IMR-90 (cell line): ENCODE data around the gene YAE1. TPM values are rescaled to one million over a fixed set of nuclear protein-coding genes. Genes with fewer than 3 reads are reported as not detected.

ENCODE experiments used
- ATAC-seq: fragments of 200-7000 bp; cut with Tn5 transposase; 2 replicates; pipeline ENCODE4 v1.9.1; 2020; ENCODE audit warnings: low read depth, mild to moderate bottlenecking, moderate library complexity
- BruUV-seq: library from RNA; stranded (reverse); fragments of 400-500 nt; replicated peaks from 2 replicates; lab custom pipeline; 2021; lab: Mats Ljungman, UMichigan
- CTCF ChIA-PET: fragments of 300-600 bp; formaldehyde crosslinking; extraction: SDS; loops from one replicate; lab custom pipeline; 2021; ENCODE audit warnings: antibody characterized with exemption; lab: Yijun Ruan, JAX
- POLR2A ChIA-PET: fragments of 300-600 bp; sonication (Branson Sonifier 250); formaldehyde crosslinking; loops from one replicate; lab custom pipeline; 2022; ENCODE audit warnings: antibody characterized with exemption; ENCODE audit not compliant: unreplicated experiment; lab: Charles Lee
- DNase-seq: peaks from one replicate; pipeline ENCODE4 v3.0.0; 2013
- H2AFZ ChIP-seq: replicated peaks from 2 replicates; pipeline ENCODE3; 2013; ENCODE audit warnings: low read length, mild to moderate bottlenecking; ENCODE audit not compliant: poor library complexity
- H2AK5ac ChIP-seq: 2 replicates; pipeline ENCODE4 v1.6.1; 2013; ENCODE audit warnings: low read depth, low read length, inconsistent platforms
- H2AK9ac ChIP-seq: replicated peaks from 2 replicates; pipeline ENCODE3; 2013; ENCODE audit warnings: mild to moderate bottlenecking, low read depth, low read length, moderate library complexity; ENCODE audit not compliant: poor library complexity
- H2BK120ac ChIP-seq: 2 replicates; pipeline ENCODE4 v1.6.1; 2013; ENCODE audit warnings: low read depth, low read length, inconsistent platforms
- H2BK15ac ChIP-seq: 3 replicates; pipeline ENCODE4 v1.6.1; 2013; ENCODE audit warnings: low read depth, low read length, inconsistent platforms
- H2BK20ac ChIP-seq: 2 replicates; pipeline ENCODE4 v1.6.1; 2013; ENCODE audit warnings: low read depth, mild to moderate bottlenecking, inconsistent platforms, low read length, moderate library complexity
- H2BK5ac ChIP-seq: 2 replicates; pipeline ENCODE4 v1.6.1; 2013; ENCODE audit warnings: mild to moderate bottlenecking, low read depth, low read length, inconsistent platforms; ENCODE audit not compliant: poor library complexity, severe bottlenecking
- H3K14ac ChIP-seq: replicated peaks from 2 replicates; pipeline ENCODE4 v1.6.1; 2013; ENCODE audit warnings: low read depth, low read length, inconsistent platforms
- H3K18ac ChIP-seq: 2 replicates; pipeline ENCODE4 v1.6.1; 2013; ENCODE audit warnings: low read depth, low read length, control low read depth
- H3K23ac ChIP-seq: 2 replicates; pipeline ENCODE4 v1.6.1; 2013; ENCODE audit warnings: low read depth, low read length, inconsistent platforms
- H3K27ac ChIP-seq: 2 replicates; pipeline ENCODE4 v1.5.1; 2013; ENCODE audit warnings: mild to moderate bottlenecking, control low read depth, low read length; ENCODE audit not compliant: insufficient read depth
- H3K27me3 ChIP-seq: 2 replicates; pipeline ENCODE4 v1.6.1; 2013; ENCODE audit warnings: low read length; ENCODE audit not compliant: control insufficient read depth, insufficient read depth
- H3K36me3 ChIP-seq: 2 replicates; pipeline ENCODE4 v1.6.1; 2013; ENCODE audit warnings: low read length, mixed read lengths; ENCODE audit not compliant: control insufficient read depth, insufficient read depth
- H3K4ac ChIP-seq: 2 replicates; pipeline ENCODE4 v1.6.1; 2013; ENCODE audit warnings: low read depth, low read length, inconsistent platforms
- H3K4me1 ChIP-seq: 2 replicates; pipeline ENCODE4 v1.6.1; 2013; ENCODE audit warnings: low read length, mixed read lengths; ENCODE audit not compliant: control insufficient read depth, insufficient read depth
- H3K4me2 ChIP-seq: 2 replicates; pipeline ENCODE4 v1.6.1; 2013; ENCODE audit warnings: low read depth, mild to moderate bottlenecking, control low read depth, low read length, moderate library complexity
- H3K4me3 ChIP-seq: 2 replicates; pipeline ENCODE4 v1.5.1; 2013; ENCODE audit warnings: low read depth, mild to moderate bottlenecking, control low read depth, low read length, moderate library complexity; ENCODE audit not compliant: insufficient read depth
- H3K56ac ChIP-seq: 2 replicates; pipeline ENCODE4 v1.6.1; 2013; ENCODE audit warnings: low read length, inconsistent platforms; ENCODE audit not compliant: insufficient read depth; ENCODE audit errors: extremely low read depth
- H3K79me1 ChIP-seq, 2 experiments: 2 replicates each; pipeline ENCODE4 v1.6.1; 2013; ENCODE audit warnings: low read length in 2 of 2, inconsistent platforms in 1 of 2, low read depth in 1 of 2
- H3K9ac ChIP-seq: 2 replicates; pipeline ENCODE4 v1.6.1; 2013; ENCODE audit warnings: low read depth, low read length, control low read depth
- H3K9me1 ChIP-seq: 2 replicates; pipeline ENCODE4 v1.6.1; 2013; ENCODE audit warnings: low read length, inconsistent platforms; ENCODE audit not compliant: insufficient read depth
- H3K9me3 ChIP-seq: 2 replicates; pipeline ENCODE4 v1.6.1; 2013; ENCODE audit warnings: low read length; ENCODE audit not compliant: control insufficient read depth, insufficient read depth
- H4K20me1 ChIP-seq: 2 replicates; pipeline ENCODE4 v1.6.1; 2013; ENCODE audit warnings: low read length, inconsistent platforms; ENCODE audit not compliant: insufficient read depth
- H4K5ac ChIP-seq: 2 replicates; pipeline ENCODE4 v1.6.1; 2013; ENCODE audit warnings: mild to moderate bottlenecking, low read depth, low read length, control low read depth
- H4K8ac ChIP-seq, 2 experiments: 2 replicates each; pipeline ENCODE4 v1.6.1; 2013; ENCODE audit warnings: low read depth in 2 of 2, low read length in 2 of 2, control low read depth in 1 of 2, inconsistent platforms in 1 of 2
- H4K91ac ChIP-seq: 2 replicates; pipeline ENCODE4 v1.6.1; 2013; ENCODE audit warnings: low read depth, low read length, inconsistent platforms; ENCODE audit not compliant: insufficient read depth
- BHLHE40 ChIP-seq: fragments of 150-350 bp; IDR thresholded peaks from 2 replicates; pipeline ENCODE4 v1.6.1; 2016; ENCODE audit warnings: mild to moderate bottlenecking, low read depth, low read length
- CEBPB ChIP-seq: IDR thresholded peaks from 2 replicates; pipeline ENCODE4 v1.6.1; 2012; ENCODE audit warnings: low read depth, low read length, improper control_type of control experiment
- CHD1 ChIP-seq: IDR thresholded peaks from 2 replicates; pipeline ENCODE4 v1.6.1; 2012; ENCODE audit warnings: low read depth, low read length, improper control_type of control experiment
- FOS ChIP-seq: fragments of 150-350 bp; IDR thresholded peaks from 2 replicates; pipeline ENCODE4 v1.6.1; 2016; ENCODE audit warnings: low read depth, low read length
- MAFK ChIP-seq: IDR thresholded peaks from 2 replicates; pipeline ENCODE4 v1.6.1; 2012; ENCODE audit warnings: low read depth, low read length, improper control_type of control experiment
- MAZ ChIP-seq: IDR thresholded peaks from 2 replicates; pipeline ENCODE4 v1.6.1; 2012; ENCODE audit warnings: low read depth, mild to moderate bottlenecking, low read length, improper control_type of control experiment, moderate library complexity, borderline replicate concordance
- MXI1 ChIP-seq: IDR thresholded peaks from 2 replicates; pipeline ENCODE4 v1.6.1; 2012; ENCODE audit warnings: low read depth, mild to moderate bottlenecking, low read length, moderate library complexity, borderline replicate concordance
- NFE2L2 ChIP-seq: fragments of 150-350 bp; IDR thresholded peaks from 2 replicates; pipeline ENCODE4 v1.6.1; 2016; ENCODE audit warnings: low read depth, mild to moderate bottlenecking, low read length
- POLR2A ChIP-seq: IDR thresholded peaks from 2 replicates; pipeline ENCODE4 v1.6.1; 2012; ENCODE audit warnings: mild to moderate bottlenecking, low read depth, low read length
- RAD21 ChIP-seq: IDR thresholded peaks from 2 replicates; pipeline ENCODE4 v1.6.1; 2012; ENCODE audit warnings: low read length, improper control_type of control experiment
- RCOR1 ChIP-seq: IDR thresholded peaks from 2 replicates; pipeline ENCODE4 v1.6.1; 2012; ENCODE audit warnings: mild to moderate bottlenecking, low read length, improper control_type of control experiment; ENCODE audit not compliant: insufficient replicate concordance
- RFX5 ChIP-seq: IDR thresholded peaks from 2 replicates; pipeline ENCODE4 v1.8.0; 2012; ENCODE audit warnings: low read depth, mild to moderate bottlenecking, low read length, moderate library complexity
- SMC3 ChIP-seq: fragments of 150-350 bp; IDR thresholded peaks from 2 replicates; pipeline ENCODE4 v1.6.1; 2016; ENCODE audit warnings: low read depth, mild to moderate bottlenecking, antibody characterized with exemption, low read length, moderate library complexity
- dilution Hi-C: fragments of 300-500 bp; cut with HindIII; formaldehyde crosslinking; loops from one replicate; pipeline ENCODE4 v1.14.3; 2018; ENCODE audit warnings: low sequenced_read_pairs; ENCODE audit not compliant: unreplicated experiment
- in situ Hi-C: fragments of 300-500 bp; cut with MboI; formaldehyde crosslinking; loops from 3 replicates; pipeline ENCODE4 v1.14.3; 2019; ENCODE audit warnings: low sequenced_read_pairs, inconsistent platforms, mixed read lengths
- intact Hi-C: fragments of 100-400 bp; cut with micrococcal nuclease; formaldehyde crosslinking; loops from 2 replicates; pipeline ENCODE4 v1.10.0; 2022
- polyA plus RNA-seq, 3 experiments: library from polyadenylated mRNA; depleted of rRNA; stranded (reverse); fragments of >200 nt; gene quantifications; 2 replicates each; pipeline ENCODE4 v1.2.3, GENCODE V29; 2012; ENCODE audit warnings: low replicate concordance in 1 of 3
- total RNA-seq: library from RNA; depleted of rRNA; stranded (reverse); fragments of >200 nt; gene quantifications from 2 replicates; pipeline ENCODE4 v1.2.3, GENCODE V29; 2012
- TF ChIP-seq, protein P1 (sequence below): fragments of 150-350 bp; IDR thresholded peaks from 2 replicates; pipeline ENCODE4 v1.6.1; 2016; ENCODE audit warnings: low read depth, mild to moderate bottlenecking, low read length, moderate library complexity, borderline replicate concordance
- TF ChIP-seq, protein P2 (sequence below): fragments of 150-350 bp; IDR thresholded peaks from 2 replicates; pipeline ENCODE4 v1.6.1; 2017; ENCODE audit warnings: mild to moderate bottlenecking, antibody characterized with exemption, low read length, low read depth
- TF ChIP-seq, protein P3 (sequence below): conservative IDR thresholded peaks from 2 replicates; pipeline ENCODE4 v1.5.1; 2012; ENCODE audit warnings: mild to moderate bottlenecking, low read depth, low read length, improper control_type of control experiment

The YAE1 gene
- total and polyA plus RNA-seq, 2 of the 4 experiments (the other 2 are of a cell fraction): 28.6 to 36.7 TPM

DNA sequence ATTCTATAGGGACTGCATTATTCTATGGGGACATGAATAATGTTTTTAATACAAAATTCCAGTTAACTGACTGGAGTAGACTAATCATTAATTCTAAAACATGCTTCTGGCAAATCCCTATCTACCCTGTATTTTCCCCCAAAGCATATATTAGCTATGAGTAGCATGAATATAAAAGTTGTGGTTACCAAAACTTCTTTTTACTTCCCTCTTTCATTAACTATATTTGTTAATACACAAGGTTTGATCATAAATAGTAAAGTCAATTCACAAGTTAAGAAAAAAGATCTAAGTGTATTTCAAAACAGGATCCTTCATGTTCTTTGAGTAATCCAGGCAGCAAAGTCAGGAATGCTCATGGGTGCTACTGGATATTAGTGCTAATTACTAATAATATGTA, 54.3 kb downstream of the YAE1 start:
- Histone ChIP-seq H3K79me1 (peaks cover 17 to 20% of the 10 kb centered on the region in 2 experiments; a peak in 3 of 4 replicates), H3K4me1 (peaks cover 6% of the 10 kb centered on the region; the same call in 1 of the 2 replicates), H3K4ac (no peak overlapping the region; the same call in 1 of the 2 replicates), H4K8ac (no peak overlapping the region), H3K27ac (no peak overlapping the region), H2BK20ac (no peak overlapping the region), H3K9me3 (no peaks in the 10 kb centered on the region), H4K91ac (no peak overlapping the region), H3K9ac (no peak overlapping the region), H2BK120ac (peak overlapping the region; percentile 37; the same call in 1 of the 2 replicates), H3K9me1 (no peaks in the 10 kb centered on the region; the same call in 1 of the 2 replicates), H2BK5ac (peak overlapping the region; percentile 82), H2BK15ac (no peak overlapping the region; the same call in 2 of the 3 replicates), H4K5ac (no peak overlapping the region), H2AK9ac (no peak overlapping the region), H2AFZ (no peak overlapping the region), H3K14ac (no peak overlapping the region), H3K23ac (no peak overlapping the region), H4K20me1 (peaks cover 7% of the 10 kb centered on the region; the same call in 1 of the 2 replicates), H3K4me3 (no peak overlapping the region), H3K27me3 (no peaks in the 10 kb centered on the region), H2AK5ac (no peak overlapping the region), H3K4me2 (no peak overlapping the region), H3K36me3 (no peaks in the 10 kb centered on the region), H3K56ac (no peak overlapping the region), H3K18ac (no peak overlapping the region)
- intact Hi-C loops: no loop called here
- in situ Hi-C loops: no loop called here
- DNase-seq: no peak
- CTCF ChIA-PET: interaction anchor here (0.6 to 0.7 kb wide), 3 partner anchors 40 to 126 kb away, joined by 3 read pairs; no protein-coding TSS in a partner anchor
- dilution Hi-C loops: no loop called here
- no peak for ATAC-seq
- POLR2A ChIA-PET: interaction anchor here (0.6 to 1.2 kb wide), 2 partner anchors 11 to 113 kb away, joined by 3 to 4 read pairs; no protein-coding TSS in a partner anchor
- TF ChIP-seq CEBPB (no peak), RAD21 (no peak), MAFK (no peak), RCOR1 (no peak), RFX5 (no peak), BHLHE40 (no peak), FOS (no peak), MAZ (no peak), MXI1 (no peak), NFE2L2 (no peak), POLR2A (no peak), SMC3 (no peak), CHD1 (no peak)
- TF ChIP-seq, protein P1, sequence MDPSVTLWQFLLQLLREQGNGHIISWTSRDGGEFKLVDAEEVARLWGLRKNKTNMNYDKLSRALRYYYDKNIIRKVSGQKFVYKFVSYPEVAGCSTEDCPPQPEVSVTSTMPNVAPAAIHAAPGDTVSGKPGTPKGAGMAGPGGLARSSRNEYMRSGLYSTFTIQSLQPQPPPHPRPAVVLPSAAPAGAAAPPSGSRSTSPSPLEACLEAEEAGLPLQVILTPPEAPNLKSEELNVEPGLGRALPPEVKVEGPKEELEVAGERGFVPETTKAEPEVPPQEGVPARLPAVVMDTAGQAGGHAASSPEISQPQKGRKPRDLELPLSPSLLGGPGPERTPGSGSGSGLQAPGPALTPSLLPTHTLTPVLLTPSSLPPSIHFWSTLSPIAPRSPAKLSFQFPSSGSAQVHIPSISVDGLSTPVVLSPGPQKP: no peak
- TF ChIP-seq, protein P2, sequence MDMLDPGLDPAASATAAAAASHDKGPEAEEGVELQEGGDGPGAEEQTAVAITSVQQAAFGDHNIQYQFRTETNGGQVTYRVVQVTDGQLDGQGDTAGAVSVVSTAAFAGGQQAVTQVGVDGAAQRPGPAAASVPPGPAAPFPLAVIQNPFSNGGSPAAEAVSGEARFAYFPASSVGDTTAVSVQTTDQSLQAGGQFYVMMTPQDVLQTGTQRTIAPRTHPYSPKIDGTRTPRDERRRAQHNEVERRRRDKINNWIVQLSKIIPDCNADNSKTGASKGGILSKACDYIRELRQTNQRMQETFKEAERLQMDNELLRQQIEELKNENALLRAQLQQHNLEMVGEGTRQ: no peak
- TF ChIP-seq, protein P3, sequence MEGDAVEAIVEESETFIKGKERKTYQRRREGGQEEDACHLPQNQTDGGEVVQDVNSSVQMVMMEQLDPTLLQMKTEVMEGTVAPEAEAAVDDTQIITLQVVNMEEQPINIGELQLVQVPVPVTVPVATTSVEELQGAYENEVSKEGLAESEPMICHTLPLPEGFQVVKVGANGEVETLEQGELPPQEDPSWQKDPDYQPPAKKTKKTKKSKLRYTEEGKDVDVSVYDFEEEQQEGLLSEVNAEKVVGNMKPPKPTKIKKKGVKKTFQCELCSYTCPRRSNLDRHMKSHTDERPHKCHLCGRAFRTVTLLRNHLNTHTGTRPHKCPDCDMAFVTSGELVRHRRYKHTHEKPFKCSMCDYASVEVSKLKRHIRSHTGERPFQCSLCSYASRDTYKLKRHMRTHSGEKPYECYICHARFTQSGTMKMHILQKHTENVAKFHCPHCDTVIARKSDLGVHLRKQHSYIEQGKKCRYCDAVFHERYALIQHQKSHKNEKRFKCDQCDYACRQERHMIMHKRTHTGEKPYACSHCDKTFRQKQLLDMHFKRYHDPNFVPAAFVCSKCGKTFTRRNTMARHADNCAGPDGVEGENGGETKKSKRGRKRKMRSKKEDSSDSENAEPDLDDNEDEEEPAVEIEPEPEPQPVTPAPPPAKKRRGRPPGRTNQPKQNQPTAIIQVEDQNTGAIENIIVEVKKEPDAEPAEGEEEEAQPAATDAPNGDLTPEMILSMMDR: no peak
- BruUV-seq: no TSS peak
